GM12872 (cell line): ENCODE measurements around the gene NUDT14.

Experiments
- TF ChIP-seq, protein P1 (sequence below): IDR thresholded peaks from 3 replicates; pipeline ENCODE4 v1.5.1; 2011; ENCODE audit warnings: low read depth, mild to moderate bottlenecking, low read length, moderate library complexity; ENCODE audit not compliant: insufficient read depth

NUDT14 gene

DNA sequence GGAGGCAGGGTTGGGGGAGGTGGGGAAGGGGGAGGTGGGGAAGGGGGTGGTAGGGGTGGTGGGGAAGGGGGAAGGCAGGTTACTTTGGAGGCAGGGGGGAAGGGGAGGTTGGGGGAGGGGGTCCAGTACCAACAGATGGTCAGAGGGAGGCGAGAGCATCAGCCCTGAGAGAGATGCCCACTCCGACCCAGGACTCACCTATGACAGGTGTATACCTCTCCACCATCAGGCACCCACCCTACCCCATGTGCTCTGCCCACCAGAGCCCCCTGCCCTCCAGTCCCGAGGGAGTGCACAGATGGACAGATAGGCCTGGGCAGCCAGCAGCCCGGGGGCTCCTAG lies 31.1 kb downstream of the NUDT14 start:
- TF ChIP-seq, protein P1, sequence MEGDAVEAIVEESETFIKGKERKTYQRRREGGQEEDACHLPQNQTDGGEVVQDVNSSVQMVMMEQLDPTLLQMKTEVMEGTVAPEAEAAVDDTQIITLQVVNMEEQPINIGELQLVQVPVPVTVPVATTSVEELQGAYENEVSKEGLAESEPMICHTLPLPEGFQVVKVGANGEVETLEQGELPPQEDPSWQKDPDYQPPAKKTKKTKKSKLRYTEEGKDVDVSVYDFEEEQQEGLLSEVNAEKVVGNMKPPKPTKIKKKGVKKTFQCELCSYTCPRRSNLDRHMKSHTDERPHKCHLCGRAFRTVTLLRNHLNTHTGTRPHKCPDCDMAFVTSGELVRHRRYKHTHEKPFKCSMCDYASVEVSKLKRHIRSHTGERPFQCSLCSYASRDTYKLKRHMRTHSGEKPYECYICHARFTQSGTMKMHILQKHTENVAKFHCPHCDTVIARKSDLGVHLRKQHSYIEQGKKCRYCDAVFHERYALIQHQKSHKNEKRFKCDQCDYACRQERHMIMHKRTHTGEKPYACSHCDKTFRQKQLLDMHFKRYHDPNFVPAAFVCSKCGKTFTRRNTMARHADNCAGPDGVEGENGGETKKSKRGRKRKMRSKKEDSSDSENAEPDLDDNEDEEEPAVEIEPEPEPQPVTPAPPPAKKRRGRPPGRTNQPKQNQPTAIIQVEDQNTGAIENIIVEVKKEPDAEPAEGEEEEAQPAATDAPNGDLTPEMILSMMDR: no peak

DNA sequence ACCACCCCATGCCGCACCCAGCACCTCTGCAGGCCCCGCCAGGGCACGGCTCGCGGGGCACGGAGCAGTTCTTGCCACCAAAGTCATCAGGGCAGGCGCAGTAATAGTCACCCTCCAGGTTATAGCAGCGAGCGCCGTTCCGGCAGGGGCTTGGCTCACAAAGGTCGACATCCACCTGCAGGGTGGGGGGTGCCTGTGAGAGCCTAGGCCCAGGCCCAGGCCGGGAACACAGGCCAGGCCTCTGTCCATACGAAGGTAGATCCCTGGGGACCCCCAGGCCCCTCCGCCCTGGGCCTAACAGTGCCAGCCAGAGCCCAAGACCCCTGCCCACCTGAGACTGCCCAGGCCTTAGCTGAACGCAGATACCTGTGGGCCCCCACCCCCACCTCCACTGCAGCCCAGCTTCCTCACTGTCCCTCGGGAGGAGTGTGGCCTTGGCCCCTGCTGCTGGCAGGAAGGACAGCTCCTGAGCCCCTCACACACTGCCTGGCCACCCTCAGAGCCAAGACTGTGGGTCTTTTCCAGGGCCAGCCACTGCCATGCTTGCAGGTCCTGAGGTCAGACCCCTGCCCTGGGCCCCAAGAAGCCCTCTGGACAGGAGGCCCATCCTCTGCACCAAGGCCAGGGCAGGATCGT lies 31.8 kb downstream of the NUDT14 start:
- TF ChIP-seq, protein P1: no peak

DNA sequence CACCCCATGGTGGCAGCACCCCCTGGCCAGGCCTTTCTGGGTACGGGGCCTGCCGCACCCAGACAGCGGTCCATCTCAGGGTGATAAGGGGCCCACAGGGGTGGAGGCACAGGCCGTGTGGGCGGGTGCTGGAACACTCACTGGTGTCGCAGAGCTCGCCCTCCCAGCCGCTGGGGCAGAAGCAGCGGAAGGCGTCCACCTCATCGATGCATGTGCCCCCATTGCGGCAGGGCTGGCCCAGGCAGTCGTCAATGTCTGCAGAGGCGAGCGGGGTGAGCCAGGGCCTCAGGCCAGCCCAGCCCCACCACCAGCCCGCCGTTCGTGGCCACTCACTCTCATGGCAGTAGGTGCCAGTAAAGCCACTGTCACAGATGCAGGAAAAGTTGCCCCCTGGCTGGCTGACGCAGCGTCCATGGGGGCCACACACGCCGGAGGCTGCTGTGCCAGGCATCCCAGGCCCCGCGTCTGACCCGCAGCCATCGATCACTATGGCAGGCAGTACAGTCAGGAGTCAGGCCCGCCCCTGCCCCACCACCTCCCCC lies 32.4 kb downstream of the NUDT14 start:
- TF ChIP-seq, protein P1: no peak

DNA sequence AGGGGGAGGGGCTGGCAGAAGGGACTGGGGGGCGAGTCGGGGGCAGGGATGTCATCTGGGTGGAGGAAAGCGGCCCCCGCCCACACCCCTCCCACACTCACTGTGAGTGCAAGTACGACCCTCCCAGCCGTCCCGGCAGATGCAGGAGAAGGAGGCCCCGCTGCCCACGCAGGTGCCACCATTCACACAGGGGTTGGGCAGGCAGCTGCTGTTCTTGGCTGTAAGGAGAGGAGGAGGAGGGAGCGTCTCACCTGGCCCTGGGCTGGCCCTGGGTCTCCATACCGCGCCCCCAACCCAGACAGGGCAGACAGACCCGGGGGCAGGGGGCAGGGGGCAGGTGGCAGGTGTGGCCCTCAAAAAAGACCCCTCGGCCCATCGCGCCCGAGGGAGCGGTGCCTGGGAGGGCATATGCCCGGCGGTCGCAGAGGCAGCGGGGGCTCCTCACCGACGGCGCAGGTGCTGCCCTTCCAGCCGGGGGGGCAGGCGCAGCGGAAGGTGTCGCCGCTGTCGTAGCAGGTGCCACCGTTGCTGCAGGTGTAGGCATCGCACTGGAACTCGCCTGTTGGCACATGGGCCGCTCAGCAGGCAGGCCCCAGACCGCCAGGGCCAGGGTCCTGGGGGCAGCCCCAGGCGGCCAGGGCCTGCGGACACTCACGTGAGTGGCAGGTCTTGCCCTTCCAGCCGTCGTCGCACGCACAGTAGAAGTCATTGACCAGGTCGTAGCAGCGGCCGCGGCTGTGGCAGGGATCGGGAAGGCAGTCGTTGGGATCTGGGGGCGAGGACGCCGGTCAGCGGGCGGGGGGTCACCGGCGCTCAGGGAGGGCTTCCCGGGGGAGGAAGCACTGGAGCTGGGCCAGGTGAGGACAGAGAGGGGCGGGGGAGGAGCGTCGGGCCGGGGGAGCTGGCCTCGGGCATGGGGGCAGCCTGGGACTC lies 33.2 kb downstream of the NUDT14 start:
- TF ChIP-seq, protein P1: no peak

DNA sequence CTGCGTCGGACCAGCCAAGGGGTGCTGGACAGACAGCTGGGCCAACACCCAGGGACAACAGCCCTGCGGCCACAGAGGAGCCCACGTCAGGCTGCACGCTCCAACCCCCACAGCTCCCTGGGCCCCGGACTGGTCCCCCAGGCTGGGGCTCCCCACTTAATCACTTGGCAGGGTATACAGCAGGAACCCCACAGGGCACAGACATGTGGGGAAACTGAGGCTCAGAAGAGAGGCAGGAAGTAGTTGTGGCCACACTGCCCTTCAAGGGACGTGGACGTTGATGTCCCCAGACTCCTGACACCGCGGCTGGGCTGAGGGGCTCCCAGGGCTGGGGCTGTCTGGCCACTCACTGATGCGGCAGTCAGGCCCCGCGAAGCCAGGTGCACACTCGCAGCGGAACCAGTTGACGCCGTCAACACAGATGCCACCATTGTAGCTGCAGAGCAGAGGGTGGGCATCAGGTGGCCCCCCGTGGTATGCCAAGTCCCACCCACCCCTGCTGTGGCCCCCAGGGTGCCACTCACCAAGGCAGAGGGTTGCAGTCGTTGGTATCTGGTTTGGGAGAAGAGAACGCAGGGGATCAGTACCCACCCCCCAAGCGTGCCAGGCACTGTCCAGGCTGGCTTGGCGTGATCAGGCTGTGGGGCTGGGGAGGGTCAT lies 34.0 kb downstream of the NUDT14 start:
- TF ChIP-seq, protein P1: no peak

DNA sequence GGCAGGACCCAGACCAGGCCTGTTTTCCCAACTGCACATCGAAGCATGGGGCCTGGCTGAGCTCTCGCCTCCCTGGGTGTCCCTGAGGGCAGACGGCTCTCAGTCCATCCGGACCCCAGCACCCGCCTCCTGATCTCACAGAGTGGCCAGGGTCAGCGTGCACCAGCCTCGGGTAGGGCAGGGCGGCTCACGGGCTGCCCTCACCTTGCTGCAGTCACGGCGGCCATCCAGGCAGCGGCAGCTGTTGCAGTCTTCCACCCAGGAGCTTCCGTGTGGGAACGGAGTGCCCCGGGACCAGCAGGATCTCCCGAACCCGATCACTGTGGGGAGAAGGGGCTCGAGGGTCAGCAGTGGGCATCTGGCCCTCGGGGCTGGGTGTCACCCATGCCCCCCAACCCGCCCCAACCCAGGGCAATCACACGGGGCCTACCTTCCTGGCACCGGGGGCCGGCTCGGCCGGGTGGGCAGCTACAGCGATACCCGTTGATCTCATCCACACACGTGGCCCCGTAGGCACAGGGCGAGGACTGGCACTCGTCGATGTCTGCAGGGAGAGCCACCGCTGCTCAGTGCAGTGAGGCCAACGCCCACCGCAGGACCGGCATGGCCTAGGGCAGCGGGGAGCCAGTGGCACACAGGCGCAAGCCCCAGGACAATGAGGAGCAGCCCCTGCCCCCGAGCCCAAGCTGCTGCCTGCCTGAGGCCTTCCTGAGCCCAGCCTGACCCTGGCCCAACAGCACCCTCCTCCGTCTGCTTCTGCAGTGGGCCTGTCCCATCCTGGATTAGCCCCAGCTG lies 34.7 kb downstream of the NUDT14 start:
- TF ChIP-seq, protein P1: no peak
